Measurements from ENCODE around the gene GLT8D1.
A peak's percentile ranks its signal among the peaks of the same experiment; 100 is the strongest.

The GLT8D1 gene

GRCh38 chr3:52705688-52706686 is at the start of gene GLT8D1, which contains the start of gene SPCS1:
Gene GLT8D1 (minus strand): TSS chr3:52705791. CDS start chr3:52700460, 5,331 bp downstream.
Gene SPCS1 (plus strand): TSS chr3:52706106. CDS start chr3:52706247, 141 bp downstream.
- peak within 1 kb of the TSS; percentile 100 for H3K4me3 ChIP-seq (ENCODE audit: low read depth, low read length)
- no peak for TF ChIP-seq CTCF (conservative IDR thresholded peaks at IDR 0.05; ENCODE audit: low read depth, low read length)
- DNase-seq (ENCODE audit: low read depth): peak; percentile 87

GRCh38 chr3:52754373-52754772 is 48.8 kb upstream of the GLT8D1 start:
- DNase-seq (ENCODE audit: low read depth): no peak
- no peak for TF ChIP-seq CTCF (conservative IDR thresholded peaks at IDR 0.05; ENCODE audit: low read depth, low read length)
- H3K4me3 ChIP-seq (ENCODE audit: low read depth, low read length): no peak overlapping the region

GRCh38 chr3:52752045-52752660 is 46.6 kb upstream of the GLT8D1 start:
- no peak overlapping the region for H3K4me3 ChIP-seq (ENCODE audit: low read depth, low read length)
- DNase-seq (ENCODE audit: low read depth): peak; percentile 12
- no peak for TF ChIP-seq CTCF (conservative IDR thresholded peaks at IDR 0.05; ENCODE audit: low read depth, low read length)

GRCh38 chr3:52743721-52744120 is 38.1 kb upstream of the GLT8D1 start:
- no peak for TF ChIP-seq CTCF (conservative IDR thresholded peaks at IDR 0.05; ENCODE audit: low read depth, low read length)

GRCh38 chr3:52743152-52743551 is 37.6 kb upstream of the GLT8D1 start:
- DNase-seq (ENCODE audit: low read depth): no peak
- H3K4me3 ChIP-seq (ENCODE audit: low read depth, low read length): no peak overlapping the region
- TF ChIP-seq CTCF (conservative IDR thresholded peaks at IDR 0.05; ENCODE audit: low read depth, low read length): no peak

More at GRCh38 chr3:52743721-52744120, 38.1 kb upstream of the GLT8D1 start:
- no peak overlapping the region for H3K4me3 ChIP-seq (ENCODE audit: low read depth, low read length)
- no peak for DNase-seq (ENCODE audit: low read depth)

GRCh38 chr3:52742418-52743041 is 36.9 kb upstream of the GLT8D1 start:
- DNase-seq (ENCODE audit: low read depth): peak; percentile 71
- H3K4me3 ChIP-seq (ENCODE audit: low read depth, low read length): no peak overlapping the region
- peak; percentile 74 for TF ChIP-seq CTCF (conservative IDR thresholded peaks at IDR 0.05; ENCODE audit: low read depth, low read length)
